ENCODE measurements around the gene IRGQ.
"Not testable (repeated sequence)": the region's sequence is repeated elsewhere in the genome, so short reads cannot be mapped to it uniquely, and the experiment has no call there.

The IRGQ gene

DNA sequence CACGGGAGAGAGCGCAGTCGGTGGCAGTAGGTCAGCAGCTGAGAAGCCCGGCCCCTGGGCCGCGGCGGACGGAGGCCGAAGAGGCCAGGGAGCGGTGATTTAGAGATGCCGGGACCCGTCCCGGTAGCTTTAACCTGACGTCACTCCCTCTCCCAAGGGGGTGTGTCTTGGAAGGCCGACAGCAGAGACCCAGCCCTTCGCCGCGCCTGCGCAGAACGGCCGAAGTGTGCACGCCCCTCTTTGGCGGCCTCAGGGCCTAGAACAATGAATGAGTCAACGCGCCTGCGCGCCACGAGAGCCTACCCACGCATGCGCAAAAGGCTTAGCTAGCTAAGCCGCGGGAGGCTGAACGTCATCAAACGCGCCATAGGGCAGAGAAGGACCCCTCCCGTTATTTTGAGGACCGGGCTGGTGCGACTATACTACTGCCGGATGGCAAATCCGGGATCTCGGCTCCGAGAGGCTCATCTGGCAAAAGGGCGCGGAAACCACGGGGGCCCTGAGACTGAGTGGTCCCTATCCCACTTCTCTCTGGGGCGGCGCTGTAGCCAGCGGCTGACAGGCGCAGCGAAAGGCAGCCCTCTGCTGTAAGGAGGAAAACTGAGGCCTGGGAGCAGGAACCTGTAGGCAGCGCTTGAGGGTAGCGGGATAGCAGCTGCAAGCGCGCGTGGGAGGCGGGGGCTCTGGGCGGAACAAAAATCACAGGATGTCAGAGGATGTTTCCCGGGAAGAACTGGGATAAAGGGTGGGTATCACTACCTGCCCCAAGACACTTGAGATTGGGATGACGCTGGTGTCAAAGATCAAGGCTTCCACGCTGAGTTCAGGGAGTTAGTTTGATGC is at the start of gene IRGQ, which contains the start of gene ZNF576:
IRGQ (minus strand) TSS at position 136 of the 843 bp plus-strand sequence. CDS start 796 bp downstream, outside the sequence.
ZNF576 (plus strand) TSS at position 597 of the 843 bp plus-strand sequence. CDS start 514 bp downstream, outside the sequence.
- peaks cover 39% of the 10 kb centered on the region for H3K4me1 Mint-ChIP-seq (ENCODE audit: low read depth)
- H3K36me3 Mint-ChIP-seq (ENCODE audit: low read depth): peaks cover 85% of the 10 kb centered on the region
- DNase-seq: peak; percentile 100
- peak within 1 kb of the TSS; percentile 100 for H3K4me3 Mint-ChIP-seq
- no peaks in the 10 kb centered on the region for H3K9me3 Mint-ChIP-seq
- H3K27me3 Mint-ChIP-seq: no peaks in the 10 kb centered on the region
- H3K27ac Mint-ChIP-seq: peak within 1 kb of the TSS; percentile 100

GRCh38 chr19:43644181-43644580 is 48.2 kb upstream of the IRGQ start:
- H3K9me3 Mint-ChIP-seq: no peaks in the 10 kb centered on the region
- no peak overlapping the region for H3K27ac Mint-ChIP-seq
- peaks cover 9% of the 10 kb centered on the region for H3K36me3 Mint-ChIP-seq (ENCODE audit: low read depth)
- H3K27me3 Mint-ChIP-seq: peaks cover 14% of the 10 kb centered on the region
- no peak overlapping the region for H3K4me3 Mint-ChIP-seq
- peaks cover 8% of the 10 kb centered on the region for H3K4me1 Mint-ChIP-seq (ENCODE audit: low read depth)
- no peak for DNase-seq

- DNase-seq: no peak
- no peak overlapping the region for H3K4me3 Mint-ChIP-seq
- no peak overlapping the region for H3K27ac Mint-ChIP-seq
- H3K27me3 Mint-ChIP-seq: peaks cover 23% of the 10 kb centered on the region
- H3K36me3 Mint-ChIP-seq (ENCODE audit: low read depth): peaks cover 5% of the 10 kb centered on the region
- no peaks in the 10 kb centered on the region for H3K9me3 Mint-ChIP-seq
- peaks cover 12% of the 10 kb centered on the region for H3K4me1 Mint-ChIP-seq (ENCODE audit: low read depth)
These were observed 47.4 kb upstream of the IRGQ start for GRCh38 chr19:43643326-43643725.

DNA sequence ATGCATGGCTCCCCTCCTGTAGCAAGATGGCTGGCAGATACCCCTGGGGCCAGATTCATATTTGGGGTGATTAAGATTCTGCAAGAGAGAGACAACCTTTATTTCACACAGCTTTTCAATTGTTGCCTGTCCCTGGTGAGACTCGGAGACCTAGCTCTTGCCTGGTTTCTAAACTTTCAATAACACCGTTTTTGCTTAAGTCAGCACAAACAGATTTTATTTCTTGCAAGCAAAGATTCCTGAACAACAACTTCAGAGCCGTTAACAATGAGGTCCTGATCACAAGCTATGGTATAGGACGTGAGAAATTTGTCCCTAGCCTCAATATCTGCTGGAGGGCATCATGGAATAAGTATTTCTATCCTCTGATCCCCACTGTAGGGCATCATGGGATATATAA is 46.6 kb upstream of the IRGQ start:
- Mint-ChIP-seq H3K9me3 (no peaks in the 10 kb centered on the region), H3K36me3 (ENCODE audit: low read depth) (peaks cover 5% of the 10 kb centered on the region), H3K4me3 (no peak overlapping the region), H3K27me3 (peaks cover 31% of the 10 kb centered on the region), H3K4me1 (ENCODE audit: low read depth) (peaks cover 12% of the 10 kb centered on the region), H3K27ac (no peak overlapping the region)
- no peak for DNase-seq

DNA sequence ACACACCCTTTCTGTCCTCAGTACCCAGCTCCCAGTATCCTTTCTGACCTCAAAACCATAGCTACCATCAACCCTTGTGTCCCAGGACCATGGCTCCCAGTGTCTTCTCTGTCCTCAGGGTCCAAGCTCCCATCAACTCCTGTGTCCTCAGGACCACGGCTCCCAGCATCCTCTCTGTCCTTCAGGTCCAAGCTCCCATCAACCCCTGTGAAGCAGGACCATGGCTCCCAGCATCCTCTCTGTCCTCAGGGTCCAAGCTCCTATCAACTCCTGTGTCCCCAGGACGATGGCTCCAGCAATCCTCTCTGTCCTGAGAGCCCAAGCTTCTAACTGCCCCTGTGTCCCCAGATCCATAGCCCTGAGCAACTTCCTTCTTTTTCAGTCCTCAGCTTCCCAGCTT is 45.4 kb upstream of the IRGQ start:
- H3K4me3 Mint-ChIP-seq: peak overlapping the region; percentile 19
- no peak overlapping the region for H3K27ac Mint-ChIP-seq
- H3K9me3 Mint-ChIP-seq: no peaks in the 10 kb centered on the region
- H3K36me3 Mint-ChIP-seq (ENCODE audit: low read depth): no peaks in the 10 kb centered on the region
- DNase-seq: no peak
- H3K27me3 Mint-ChIP-seq: peaks cover 40% of the 10 kb centered on the region
- peaks cover 12% of the 10 kb centered on the region for H3K4me1 Mint-ChIP-seq (ENCODE audit: low read depth)

DNA sequence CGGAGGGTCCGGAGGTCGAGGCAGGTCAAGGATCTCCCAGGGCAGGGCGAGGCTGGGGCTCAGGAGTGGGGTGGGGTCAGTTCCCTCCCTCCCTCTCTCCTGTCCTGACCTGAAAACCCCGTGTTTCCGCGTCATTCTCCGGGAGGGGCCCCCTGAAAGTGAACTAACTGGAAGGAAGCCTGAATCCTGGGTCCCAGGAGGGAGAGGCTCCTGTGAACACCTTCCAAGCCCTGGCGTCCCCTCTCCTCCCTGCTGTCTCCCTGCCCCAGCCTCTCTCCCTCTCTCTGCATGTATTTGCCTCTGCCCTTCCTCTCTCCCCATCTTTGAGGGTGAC is 44.5 kb upstream of the IRGQ start:
- Mint-ChIP-seq H3K36me3 (ENCODE audit: low read depth) (no peaks in the 10 kb centered on the region), H3K27me3 (peaks cover 43% of the 10 kb centered on the region), H3K4me3 (peak overlapping the region; percentile 63), H3K4me1 (ENCODE audit: low read depth) (peaks cover 12% of the 10 kb centered on the region), H3K9me3 (no peaks in the 10 kb centered on the region), H3K27ac (no peak overlapping the region)
- no peak for DNase-seq

DNA sequence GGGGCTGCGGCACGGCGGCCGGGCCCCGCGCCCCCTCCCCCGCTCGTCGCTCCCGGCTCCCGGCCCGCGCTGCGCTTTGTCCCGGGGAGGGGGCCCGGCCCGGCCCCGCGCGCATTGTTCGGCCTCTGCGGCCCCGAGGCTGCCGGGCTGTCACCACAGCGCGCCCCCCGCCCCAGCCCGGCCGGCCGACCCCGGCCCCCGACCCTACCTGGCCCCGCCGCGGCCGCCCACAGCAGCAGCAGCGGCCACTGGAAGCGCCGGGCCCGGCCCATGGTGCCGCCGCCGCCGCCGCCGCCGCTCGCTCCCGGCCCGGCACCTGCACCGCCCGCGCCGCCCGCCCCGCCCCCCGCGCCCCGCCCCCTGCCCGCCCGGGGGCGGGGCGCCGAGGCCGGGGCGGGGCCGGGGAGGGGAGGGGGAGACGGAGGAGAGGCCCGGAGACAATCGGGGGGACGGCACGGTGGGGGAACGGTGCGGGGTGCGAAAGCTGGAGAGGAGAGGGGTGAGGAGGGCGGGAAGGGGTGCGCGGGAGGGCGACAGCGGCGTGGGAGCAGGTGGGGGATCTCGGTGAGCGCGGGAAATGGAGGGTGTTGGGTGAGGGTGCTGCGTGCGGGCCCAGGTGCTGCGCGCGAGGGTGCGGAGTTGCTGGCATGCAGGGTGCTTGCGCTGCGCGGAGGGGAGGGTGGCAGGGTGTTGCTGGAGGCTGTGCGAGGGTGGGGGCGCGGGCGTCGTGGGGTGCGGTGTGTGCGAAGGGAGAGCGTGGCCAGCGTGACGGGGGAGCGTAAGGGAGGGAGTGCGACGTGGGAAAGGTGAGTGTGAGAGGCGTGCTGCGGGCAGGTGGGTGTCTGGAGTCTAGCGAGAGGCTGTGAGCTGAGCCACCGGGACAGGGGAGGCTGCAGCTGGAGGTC is 43.8 kb upstream of the IRGQ start, which contains the start of gene CADM4:
CADM4 (minus strand) TSS at position 332 of the 905 bp plus-strand sequence; CDS start at position 272, 60 bp downstream.
- Mint-ChIP-seq H3K36me3 (ENCODE audit: low read depth) (no peaks in the 10 kb centered on the region), H3K27me3 (peaks cover 48% of the 10 kb centered on the region), H3K9me3 (no peaks in the 10 kb centered on the region), H3K27ac (peak within 1 kb of the TSS; percentile 26), H3K4me1 (ENCODE audit: low read depth) (peaks cover 15% of the 10 kb centered on the region), H3K4me3 (peak within 1 kb of the TSS; percentile 63)
- peak; percentile 69 for DNase-seq

- Mint-ChIP-seq H3K4me3 (peak overlapping the region; percentile 63), H3K36me3 (ENCODE audit: low read depth) (no peaks in the 10 kb centered on the region), H3K27me3 (peaks cover 48% of the 10 kb centered on the region), H3K27ac (peak overlapping the region; percentile 26), H3K9me3 (no peaks in the 10 kb centered on the region), H3K4me1 (ENCODE audit: low read depth) (peaks cover 15% of the 10 kb centered on the region)
- no peak for DNase-seq
These were observed 43.1 kb upstream of the IRGQ start for GRCh38 chr19:43638995-43639518.

DNA sequence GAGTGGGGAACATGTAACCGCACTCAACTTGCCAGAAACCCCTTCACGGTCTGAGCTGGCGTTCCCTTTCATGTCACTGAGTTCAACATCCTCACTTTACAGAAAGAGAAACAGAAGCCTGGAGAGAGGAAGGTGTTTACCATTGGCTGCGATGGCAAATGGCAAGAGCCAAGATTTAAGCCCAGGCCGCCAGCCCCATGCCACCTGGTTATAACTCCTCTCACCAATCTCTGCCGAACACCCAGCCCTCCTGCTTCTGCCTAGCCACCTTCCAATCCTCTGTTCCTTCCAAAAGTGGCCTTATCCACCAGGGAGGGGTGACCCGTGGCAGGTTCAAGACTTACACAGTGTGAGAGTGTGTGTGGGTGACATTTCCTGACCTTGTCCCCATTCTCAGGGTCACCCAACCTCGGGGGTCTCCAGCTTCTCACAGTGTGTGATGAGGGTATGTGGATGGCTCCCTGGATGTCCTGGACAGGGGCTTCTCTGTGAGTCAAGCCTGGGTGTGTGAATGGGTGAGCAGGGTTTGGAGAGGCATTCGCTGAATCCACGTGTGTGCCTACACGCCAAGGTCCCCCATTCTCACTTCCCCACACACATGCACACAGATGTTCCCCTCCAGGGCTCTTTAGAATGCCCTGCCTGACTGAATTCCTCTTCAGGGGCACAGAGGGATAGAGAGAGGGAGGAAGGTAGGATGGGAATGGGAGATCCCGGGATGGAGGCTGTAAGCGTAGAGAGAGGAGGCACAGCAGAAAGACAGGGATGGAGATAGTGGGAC is 42.5 kb upstream of the IRGQ start:
- Mint-ChIP-seq H3K4me3 (peak overlapping the region; percentile 63), H3K4me1 (ENCODE audit: low read depth) (peaks cover 15% of the 10 kb centered on the region), H3K9me3 (no peaks in the 10 kb centered on the region), H3K27ac (no peak overlapping the region), H3K36me3 (ENCODE audit: low read depth) (no peaks in the 10 kb centered on the region), H3K27me3 (peaks cover 48% of the 10 kb centered on the region)
- no peak for DNase-seq

GRCh38 chr19:43636121-43636683 is 40.3 kb upstream of the IRGQ start:
- no peak overlapping the region for H3K27ac Mint-ChIP-seq
- H3K27me3 Mint-ChIP-seq: peaks cover 45% of the 10 kb centered on the region
- peaks cover 15% of the 10 kb centered on the region for H3K4me1 Mint-ChIP-seq (ENCODE audit: low read depth)
- H3K4me3 Mint-ChIP-seq: no peak overlapping the region
- H3K36me3 Mint-ChIP-seq (ENCODE audit: low read depth): no peaks in the 10 kb centered on the region
- no peaks in the 10 kb centered on the region for H3K9me3 Mint-ChIP-seq
- no peak for DNase-seq

- H3K4me3 Mint-ChIP-seq; H3K9me3 Mint-ChIP-seq; H3K36me3 Mint-ChIP-seq (ENCODE audit: low read depth); DNase-seq; H3K27ac Mint-ChIP-seq: not testable (repeated sequence)
- Mint-ChIP-seq H3K27me3 (peaks cover 41% of the 10 kb centered on the region), H3K4me1 (ENCODE audit: low read depth) (peaks cover 14% of the 10 kb centered on the region)
These were observed 39.6 kb upstream of the IRGQ start for GRCh38 chr19:43635561-43635940.

DNA sequence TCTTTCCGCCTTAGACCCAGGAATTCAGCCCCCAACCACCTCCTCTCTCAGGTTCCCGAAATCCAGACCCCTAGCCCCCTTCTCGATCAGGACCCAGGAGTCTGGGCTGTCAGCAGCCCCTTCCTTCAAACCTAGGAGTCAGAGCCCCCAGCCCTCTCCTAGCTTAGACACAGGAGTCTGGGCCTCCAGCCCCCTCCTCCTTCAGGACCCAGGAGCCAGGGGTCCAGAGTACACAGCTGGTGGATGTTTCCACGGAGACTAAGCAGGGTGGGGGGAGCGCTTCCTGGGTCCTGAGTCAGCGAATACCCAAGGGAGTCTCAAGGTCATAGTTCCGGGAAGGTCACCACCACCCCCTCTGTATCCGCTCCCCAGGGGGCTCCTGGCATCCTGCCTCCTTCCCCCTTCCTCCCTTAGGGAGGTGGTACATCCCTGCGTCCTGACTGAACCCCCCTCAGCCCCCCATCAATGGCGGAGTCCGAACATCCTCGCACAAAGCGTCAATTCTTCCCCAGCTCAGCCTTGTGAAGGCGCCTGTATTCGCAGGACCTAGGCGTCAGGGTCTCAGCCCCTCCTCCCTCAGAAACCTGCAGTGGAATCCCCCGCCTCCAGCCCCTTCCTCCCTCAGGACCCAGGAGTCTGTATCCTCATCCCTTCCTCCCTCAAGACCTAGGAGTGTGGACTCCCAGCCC is 39.1 kb upstream of the IRGQ start:
- Mint-ChIP-seq H3K27ac (no peak overlapping the region), H3K36me3 (ENCODE audit: low read depth) (no peaks in the 10 kb centered on the region), H3K4me1 (ENCODE audit: low read depth) (peaks cover 9% of the 10 kb centered on the region), H3K9me3 (no peaks in the 10 kb centered on the region), H3K4me3 (no peak overlapping the region), H3K27me3 (peaks cover 36% of the 10 kb centered on the region)
- DNase-seq: no peak

GRCh38 chr19:43634506-43634871 is 38.6 kb upstream of the IRGQ start:
- H3K27ac Mint-ChIP-seq: no peak overlapping the region
- no peaks in the 10 kb centered on the region for H3K9me3 Mint-ChIP-seq
- H3K36me3 Mint-ChIP-seq (ENCODE audit: low read depth): no peaks in the 10 kb centered on the region
- H3K4me3 Mint-ChIP-seq: no peak overlapping the region
- H3K4me1 Mint-ChIP-seq (ENCODE audit: low read depth): peaks cover 8% of the 10 kb centered on the region
- peaks cover 34% of the 10 kb centered on the region for H3K27me3 Mint-ChIP-seq
- no peak for DNase-seq

All from activated T-cell treated with anti-CD3 and anti-CD28 coated beads, Interleukin-2, amount 50 U/mL, for 24 hours (primary cell).